HEK293 (cell line): Measurements from ENCODE around the gene RFLNA.

Experiments used
- CTCF ChIA-PET: fragments of 350-600 bp; formaldehyde crosslinking; extraction: SDS; loops from one replicate; lab custom pipeline; 2021; ENCODE audit warnings: antibody characterized with exemption; lab: Yijun Ruan, JAX
- POLR2A ChIA-PET: fragments of 300-600 bp; formaldehyde crosslinking; extraction: SDS; loops from one replicate; lab custom pipeline; 2020; ENCODE audit warnings: antibody characterized with exemption, inconsistent platforms; lab: Yijun Ruan, JAX
- H3K27ac ChIP-seq: fragments of 200-500 bp; sonication (Bioruptor generic); 2 replicates; pipeline ENCODE4 v1.5.1; 2014; ENCODE audit warnings: low read depth, low read length, control low read depth, inconsistent platforms; ENCODE audit errors: extremely low read depth
- H3K36me3 ChIP-seq, 2 experiments: fragments of 200-500 bp in 1 of 2; sonication (Bioruptor generic) in 1 of 2; 1 replicate in 1 of 2; 2 replicates in 1 of 2; pipeline ENCODE4 v1.5.1; 2014 to 2017; ENCODE audit warnings: inconsistent platforms in 2 of 2, low read length in 2 of 2; ENCODE audit not compliant: control insufficient read depth in 2 of 2, insufficient read depth in 1 of 2
- H3K4me1 ChIP-seq: fragments of 200-500 bp; sonication (Bioruptor generic); 2 replicates; pipeline ENCODE4 v1.5.1; 2014; ENCODE audit warnings: mild to moderate bottlenecking, low read length, inconsistent platforms; ENCODE audit not compliant: control insufficient read depth, insufficient read depth
- H3K4me3 ChIP-seq: 2 replicates; pipeline ENCODE4 v1.5.1; 2011; ENCODE audit warnings: low read depth, mild to moderate bottlenecking, control low read depth, low read length, moderate library complexity
- H3K9me3 ChIP-seq: fragments of 200-500 bp; sonication (Bioruptor generic); 2 replicates; pipeline ENCODE4 v1.5.1; 2014; ENCODE audit warnings: low read depth, low read length, inconsistent platforms; ENCODE audit not compliant: control insufficient read depth, insufficient read depth
- BCL11B ChIP-seq: fragments of 450-650 bp; formaldehyde crosslinking; IDR thresholded peaks from 2 replicates; pipeline ENCODE4 v1.5.1; 2016; ENCODE audit warnings: low read depth, missing biosample characterization, missing genetic modification characterization
- GLIS1 ChIP-seq: fragments of 450-650 bp; formaldehyde crosslinking; IDR thresholded peaks from 2 replicates; pipeline ENCODE4 v1.5.1; 2016; ENCODE audit warnings: missing biosample characterization, missing genetic modification characterization
- HIC1 ChIP-seq: fragments of 450-650 bp; formaldehyde crosslinking; IDR thresholded peaks from 2 replicates; pipeline ENCODE4 v1.5.1; 2016; ENCODE audit warnings: missing biosample characterization, missing genetic modification characterization
- KLF9 ChIP-seq: fragments of 450-650 bp; formaldehyde crosslinking; IDR thresholded peaks from 2 replicates; pipeline ENCODE4 v1.5.1; 2016; ENCODE audit warnings: missing biosample characterization, missing genetic modification characterization, low read depth
- MZF1 ChIP-seq: fragments of 450-650 bp; formaldehyde crosslinking; IDR thresholded peaks from 2 replicates; pipeline ENCODE4 v1.5.1; 2017; ENCODE audit warnings: missing biosample characterization, missing genetic modification characterization, borderline replicate concordance
- OSR2 ChIP-seq: fragments of 450-650 bp; formaldehyde crosslinking; IDR thresholded peaks from 2 replicates; pipeline ENCODE4 v1.5.1; 2016; ENCODE audit warnings: missing biosample characterization, missing genetic modification characterization
- PRDM4 ChIP-seq: fragments of 450-650 bp; formaldehyde crosslinking; IDR thresholded peaks from 2 replicates; pipeline ENCODE4 v1.5.1; 2017; ENCODE audit warnings: missing biosample characterization, missing genetic modification characterization
- RBAK ChIP-seq: fragments of 450-650 bp; formaldehyde crosslinking; IDR thresholded peaks from 2 replicates; pipeline ENCODE4 v1.5.1; 2016; ENCODE audit warnings: missing biosample characterization, missing genetic modification characterization
- ZBTB10 ChIP-seq: fragments of 450-650 bp; formaldehyde crosslinking; IDR thresholded peaks from 2 replicates; pipeline ENCODE4 v1.5.1; 2016; ENCODE audit warnings: missing biosample characterization, missing genetic modification characterization
- ZFHX2 ChIP-seq: fragments of 450-650 bp; formaldehyde crosslinking; conservative IDR thresholded peaks from 2 replicates; pipeline ENCODE4 v1.5.1; 2016; ENCODE audit warnings: missing biosample characterization, missing genetic modification characterization
- ZNF211 ChIP-seq: fragments of 450-650 bp; formaldehyde crosslinking; IDR thresholded peaks from 2 replicates; pipeline ENCODE4 v1.5.1; 2016; ENCODE audit warnings: low read depth, missing biosample characterization, missing genetic modification characterization
- ZNF280D ChIP-seq: fragments of 450-650 bp; formaldehyde crosslinking; IDR thresholded peaks from 2 replicates; pipeline ENCODE4 v1.5.1; 2016; ENCODE audit warnings: missing biosample characterization, missing genetic modification characterization
- ZNF341 ChIP-seq: fragments of 450-650 bp; formaldehyde crosslinking; IDR thresholded peaks from 2 replicates; pipeline ENCODE4; 2016; ENCODE audit warnings: low read depth, missing biosample characterization, missing genetic modification characterization
- ZNF560 ChIP-seq: fragments of 450-650 bp; formaldehyde crosslinking; IDR thresholded peaks from 2 replicates; pipeline ENCODE4 v1.5.1; 2017; ENCODE audit warnings: missing biosample characterization, missing genetic modification characterization, borderline replicate concordance
- ZNF580 ChIP-seq: fragments of 450-650 bp; formaldehyde crosslinking; IDR thresholded peaks from 2 replicates; pipeline ENCODE4 v1.5.1; 2016; ENCODE audit warnings: missing biosample characterization, missing genetic modification characterization
- ZNF610 ChIP-seq: fragments of 450-650 bp; formaldehyde crosslinking; IDR thresholded peaks from 2 replicates; pipeline ENCODE4 v1.5.1; 2016; ENCODE audit warnings: missing biosample characterization, missing genetic modification characterization, borderline replicate concordance
- ZNF639 ChIP-seq: fragments of 450-650 bp; formaldehyde crosslinking; IDR thresholded peaks from 2 replicates; pipeline ENCODE4 v1.5.1; 2016; ENCODE audit warnings: missing biosample characterization, missing genetic modification characterization
- ZNF747 ChIP-seq: fragments of 450-650 bp; formaldehyde crosslinking; IDR thresholded peaks from 2 replicates; pipeline ENCODE4 v1.5.1; 2016; ENCODE audit warnings: missing biosample characterization, missing genetic modification characterization

Gene RFLNA

GRCh38 chr12:124347805-124348658, 53.1 kb downstream of the RFLNA start (continued):
- no peak for TF ChIP-seq PRDM4 (tag by site-specific recombination)
- no peak for TF ChIP-seq ZNF747
- TF ChIP-seq ZBTB10 (tag by site-specific recombination), result no peak
- TF ChIP-seq ZNF280D (tag by site-specific recombination), result no peak
- no peak for TF ChIP-seq ZNF341 (tag by site-specific recombination)
- no peak for TF ChIP-seq ZNF610 (tag by site-specific recombination)
- TF ChIP-seq HIC1, result 0 out of 2 replicates have a peak, but pooled peaks have one; percentile 7
- no peak for TF ChIP-seq ZNF639 (tag by site-specific recombination)
- no peak for TF ChIP-seq RBAK (tag by site-specific recombination)
- TF ChIP-seq, all 188 proteins: peak for 3

GRCh38 chr12:124348659-124349380, 53.9 kb downstream of the RFLNA start:
- Histone ChIP-seq H3K36me3 (peaks cover 3 to 95% of the 10 kb centered on the region in 2 experiments; a peak in 2 of 3 replicates), H3K9me3 (no peaks in the 10 kb centered on the region), H3K4me1 (no peaks in the 10 kb centered on the region), H3K4me3 (no peak overlapping the region), H3K27ac (no peak overlapping the region)
- ChIA-PET POLR2A (no interaction called here), CTCF (interaction anchor here (0.5 to 1.1 kb wide), 4 partner anchors 18 to 416 kb away, joined by 3 to 4 read pairs (median 3); no protein-coding TSS in a partner anchor)
- no peak for TF ChIP-seq MZF1 (tag by site-specific recombination)
- TF ChIP-seq OSR2 (tag by site-specific recombination), result no peak
- no peak for TF ChIP-seq ZNF211 (tag by site-specific recombination)
- TF ChIP-seq BCL11B (tag by site-specific recombination), result no peak
- no peak for TF ChIP-seq ZNF341 (tag by site-specific recombination)
- TF ChIP-seq ZFHX2 (tag by site-specific recombination), result no peak
- no peak for TF ChIP-seq ZNF747
- no peak for TF ChIP-seq GLIS1 (tag by site-specific recombination)
- TF ChIP-seq ZNF580 (tag by site-specific recombination), result no peak
- no peak for TF ChIP-seq ZNF560
- TF ChIP-seq KLF9 (tag by site-specific recombination), result no peak
